A549 treated with Hydrocortisone at 1 μM for 4 hours (cell line): ENCODE results near the gene IL1R1. TPM values are rescaled to one million over a fixed set of nuclear protein-coding genes. Genes with fewer than 3 reads are reported as not detected.

Experiments used
- total RNA-seq: library from RNA; stranded (reverse); fragments of 200-300 nt; extraction: Qiagen RNA extraction; gene quantifications from 5 replicates; pipeline ENCODE4 v1.2.3, GENCODE V29; 2022

The IL1R1 gene
- 35.7 to 54.7 TPM (median 43.7 TPM) in 5 replicates for total RNA-seq

GRCh38 chr2:102141970-102142828 is at the start of gene IL1R1:
IL1R1 (plus strand) TSS chr2:102142746; CDS start chr2:102157725, 14,979 bp downstream.

GRCh38 chr2:102186791-102187495 is 44.4 kb downstream of the IL1R1 start, which contains the start of gene IL1RL2:
IL1RL2 (plus strand) TSS chr2:102187023; CDS start chr2:102187868, 845 bp downstream.

Other genes with a start within 250 kb of the IL1R1 start
- gene IL1R2, start 150.8 kb upstream of the IL1R1 start, total RNA-seq, result 0.92 to 1.5 TPM (median 1.1 TPM) in 5 replicates
- 0.02 TPM in 1 of 5 replicates, not detected in the others for gene IL1RL2, start 44.3 kb downstream of the IL1R1 start, total RNA-seq
- gene IL1RL1, start 168.8 kb downstream of the IL1R1 start, total RNA-seq, result 0.64 to 1.4 TPM (median 1.0 TPM) in 5 replicates
- gene IL18R1, start 213.1 kb downstream of the IL1R1 start, total RNA-seq, result 1.0 to 1.4 TPM (median 1.2 TPM) in 5 replicates